ENCODE measurements around the gene BCL6. TPM values are rescaled to one million over a fixed set of nuclear protein-coding genes. Genes with fewer than 3 reads are reported as not detected.

Gene BCL6
- total RNA-seq, 2 experiments from 2014 or later = 76.6 to 79.6 TPM

- POLR2A ChIA-PET = no interaction called here
- intact Hi-C loops (cut with DNase I, micrococcal nuclease) = no loop called here
- no peak overlapping the region for H3K4me3 ChIP-seq (ENCODE audit: low read length)
- Mint-ChIP-seq H3K36me3 (ENCODE audit: low read depth) (no peaks in the 10 kb centered on the region), H3K9me3 (no peaks in the 10 kb centered on the region), H3K27me3 (no peaks in the 10 kb centered on the region), H3K4me3 (no peak overlapping the region), H3K27ac (no peak overlapping the region), H3K4me1 (ENCODE audit: low read depth) (peaks cover 41% of the 10 kb centered on the region)
- no peak for ATAC-seq (ENCODE audit: poor library complexity)
- no peaks in the 10 kb centered on the region for H3K27me3 ChIP-seq (ENCODE audit: control insufficient read depth in 1 of 2, insufficient read depth in 2 of 2, low read length in 2 of 2)
- H3K4me1 ChIP-seq (ENCODE audit: insufficient read depth, low read length) = peaks cover 36% of the 10 kb centered on the region
- no peaks in the 10 kb centered on the region for H3K9me3 ChIP-seq (ENCODE audit: control insufficient read depth in 1 of 2, insufficient read depth in 1 of 2, low read length in 2 of 2)
- H3K36me3 ChIP-seq (ENCODE audit: insufficient read depth, low read length) = no peaks in the 10 kb centered on the region
- CTCF ChIA-PET = no interaction called here
- H3K27ac ChIP-seq (ENCODE audit: low read depth in 1 of 2, low read length in 2 of 2) = no peak overlapping the region
- peak in 2 of 14 experiments; percentile 58 to 69 for DNase-seq
- TF ChIP-seq CTCF (IDR thresholded peaks at IDR 0.05) = no peak
These were observed 29.0 kb upstream of the BCL6 start for GRCh38 chr3:187774185-187774789.

- Mint-ChIP-seq H3K27ac (no peak overlapping the region), H3K9me3 (no peaks in the 10 kb centered on the region), H3K27me3 (no peaks in the 10 kb centered on the region), H3K4me3 (no peak overlapping the region), H3K4me1 (ENCODE audit: low read depth) (peaks cover 49% of the 10 kb centered on the region), H3K36me3 (ENCODE audit: low read depth) (no peaks in the 10 kb centered on the region)
- DNase-seq = peak in 2 of 14 experiments; percentile 39 to 47
- TF ChIP-seq CTCF (IDR thresholded peaks at IDR 0.05) = no peak
- H3K9me3 ChIP-seq (ENCODE audit: control insufficient read depth in 1 of 2, insufficient read depth in 1 of 2, low read length in 2 of 2) = no peaks in the 10 kb centered on the region
- H3K27ac ChIP-seq (ENCODE audit: low read depth in 1 of 2, low read length in 2 of 2) = no peak overlapping the region
- no peak for ATAC-seq (ENCODE audit: poor library complexity)
- no peaks in the 10 kb centered on the region for H3K27me3 ChIP-seq (ENCODE audit: control insufficient read depth in 1 of 2, insufficient read depth in 2 of 2, low read length in 2 of 2)
- intact Hi-C loops (cut with DNase I, micrococcal nuclease) = no loop called here
- no peak overlapping the region for H3K4me3 ChIP-seq (ENCODE audit: low read length)
- peaks cover 39% of the 10 kb centered on the region for H3K4me1 ChIP-seq (ENCODE audit: insufficient read depth, low read length)
- CTCF ChIA-PET = no interaction called here
- H3K36me3 ChIP-seq (ENCODE audit: insufficient read depth, low read length) = no peaks in the 10 kb centered on the region
- POLR2A ChIA-PET = no interaction called here
These were observed 28.2 kb upstream of the BCL6 start for GRCh38 chr3:187773233-187774184.

- no peak overlapping the region for H3K4me3 ChIP-seq (ENCODE audit: low read length)
- DNase-seq (peak in 4 of 14 experiments; percentile 13 to 87 (median 70)), ATAC-seq (ENCODE audit: poor library complexity) (peak; percentile 86)
- Mint-ChIP-seq H3K4me3 (no peak overlapping the region), H3K27me3 (no peaks in the 10 kb centered on the region), H3K36me3 (ENCODE audit: low read depth) (no peaks in the 10 kb centered on the region), H3K4me1 (ENCODE audit: low read depth) (peaks cover 35% of the 10 kb centered on the region), H3K9me3 (no peaks in the 10 kb centered on the region), H3K27ac (peak overlapping the region; percentile 65)
- ChIA-PET CTCF (interaction anchor here (0.6 to 1.4 kb wide), 2 partner anchors 22 to 32 kb away, joined by 3 to 4 read pairs; no protein-coding TSS in a partner anchor), POLR2A (interaction anchor here (1.2 kb wide), 1 partner anchor 29 kb away, joined by 4 read pairs; no protein-coding TSS in a partner anchor)
- no peaks in the 10 kb centered on the region for H3K9me3 ChIP-seq (ENCODE audit: control insufficient read depth in 1 of 2, insufficient read depth in 1 of 2, low read length in 2 of 2)
- H3K27me3 ChIP-seq (ENCODE audit: control insufficient read depth in 1 of 2, insufficient read depth in 2 of 2, low read length in 2 of 2) = no peaks in the 10 kb centered on the region
- no peak overlapping the region for H3K27ac ChIP-seq (ENCODE audit: low read depth in 1 of 2, low read length in 2 of 2)
- no peaks in the 10 kb centered on the region for H3K36me3 ChIP-seq (ENCODE audit: insufficient read depth, low read length)
- intact Hi-C loops (cut with DNase I, micrococcal nuclease) = no loop called here
- peaks cover 23% of the 10 kb centered on the region for H3K4me1 ChIP-seq (ENCODE audit: insufficient read depth, low read length)
- TF ChIP-seq CTCF (IDR thresholded peaks at IDR 0.05) = no peak
These were observed 25.0 kb upstream of the BCL6 start for GRCh38 chr3:187770224-187770623.
